Esophagus muscularis mucosa (tissue), 4 donors: Measurements from ENCODE around the gene FANK1. TPM values are rescaled to one million over a fixed set of nuclear protein-coding genes. Genes with fewer than 3 reads are reported as not detected.

ENCODE experiments used
- DNase-seq: peaks from one replicate; pipeline ENCODE4 v3.0.0-alpha.2; 2017; ENCODE audit errors: extremely low spot score
- H3K27ac ChIP-seq, 4 donors: fragments of 200-600 bp; sonication (generic); replicated peaks in 1 of 4; 1 replicate in 3 of 4; 2 replicates in 1 of 4; pipeline ENCODE4 v1.5.1; 2016 to 2019; ENCODE audit warnings: mild to moderate bottlenecking in 1 of 4
- H3K27me3 ChIP-seq, 4 donors: fragments of 200-600 bp; sonication (generic); one replicate each; pipeline versions ENCODE4 v1.5.1 to v1.6.0; 2016 to 2019
- H3K36me3 ChIP-seq, 4 donors: fragments of 200-600 bp; sonication (generic); one replicate each; pipeline ENCODE4 v1.5.1; 2016 to 2019
- H3K4me1 ChIP-seq, 4 donors: fragments of 200-600 bp; sonication (generic); one replicate each; pipeline ENCODE4 v1.5.1; 2016 to 2019
- H3K4me3 ChIP-seq, 4 donors: fragments of 200-600 bp; sonication (generic); 1 replicate in 2 of 4; 2 replicates in 2 of 4; pipeline ENCODE4 v1.5.1; 2016 to 2019; ENCODE audit warnings: mild to moderate bottlenecking in 4 of 4, moderate library complexity in 1 of 4
- H3K9me3 ChIP-seq, 4 donors: fragments of 200-600 bp; sonication (generic); 1 replicate in 3 of 4; 2 replicates in 1 of 4; pipeline ENCODE4 v1.5.1; 2016 to 2019
- EP300 ChIP-seq: sonication (generic); formaldehyde crosslinking; IDR thresholded peaks from one replicate; pipeline ENCODE4 v1.6.1; 2017; ENCODE audit warnings: antibody characterized with exemption
- POLR2A ChIP-seq: fragments of 450-650 bp; IDR thresholded peaks from one replicate; pipeline ENCODE4 v1.6.1; 2017; ENCODE audit warnings: antibody characterized with exemption, moderate library complexity, mild to moderate bottlenecking, low read depth
- POLR2AphosphoS5 ChIP-seq, 2 donors: sonication (generic); formaldehyde crosslinking; IDR thresholded peaks; one replicate each; pipeline ENCODE4 v1.6.1; 2017; ENCODE audit warnings: antibody characterized with exemption in 2 of 2
- WGBS: methylation state at CpG from one replicate; pipeline ENCODE4 v1.1.5; 2018; 5-methylcytosine and 5-hydroxymethylcytosine counted together
- intact Hi-C: fragments of 100-400 bp; cut with DNase I; formaldehyde crosslinking; loops from one replicate; pipeline ENCODE4 v1.15.1; 2023
- total RNA-seq, 4 donors: library from RNA; depleted of rRNA; stranded (reverse); fragments of >200 nt; gene quantifications; one replicate each; pipeline versions ENCODE4 v1.1.0 to v1.2.1, GENCODE V29; 2016
- TF ChIP-seq, protein P1 (sequence below), 3 experiments: fragments of 200-600 bp in 2 of 3; fragments of 450-650 bp in 1 of 3; sonication (generic) in 2 of 3; IDR thresholded peaks; one replicate each; pipeline ENCODE4 v1.5.1; 2017 to 2019; ENCODE audit warnings: antibody characterized with exemption in 3 of 3, mild to moderate bottlenecking in 2 of 3, moderate library complexity in 1 of 3

Gene FANK1
- total RNA-seq, 4 donors from 2014 or later: 0.50 to 2.6 (median 1.4) TPM

GRCh38 chr10:125985557-125986240, 89.3 kb downstream of the FANK1 start:
- Histone ChIP-seq H3K36me3 (no peaks in the 10 kb centered on the region), H3K9me3 (no peaks in the 10 kb centered on the region), H3K27ac (no peak overlapping the region), H3K4me3 (no peak overlapping the region), H3K27me3 (no peaks in the 10 kb centered on the region), H3K4me1 (no peaks in the 10 kb centered on the region)
- WGBS: 77% methylated on average over 5 of the region's 5 CpGs
- TF ChIP-seq POLR2AphosphoS5 (IDR thresholded peaks at IDR 0.05) (no peak), EP300 (no peak), POLR2A (no peak)
- TF ChIP-seq, protein P1, sequence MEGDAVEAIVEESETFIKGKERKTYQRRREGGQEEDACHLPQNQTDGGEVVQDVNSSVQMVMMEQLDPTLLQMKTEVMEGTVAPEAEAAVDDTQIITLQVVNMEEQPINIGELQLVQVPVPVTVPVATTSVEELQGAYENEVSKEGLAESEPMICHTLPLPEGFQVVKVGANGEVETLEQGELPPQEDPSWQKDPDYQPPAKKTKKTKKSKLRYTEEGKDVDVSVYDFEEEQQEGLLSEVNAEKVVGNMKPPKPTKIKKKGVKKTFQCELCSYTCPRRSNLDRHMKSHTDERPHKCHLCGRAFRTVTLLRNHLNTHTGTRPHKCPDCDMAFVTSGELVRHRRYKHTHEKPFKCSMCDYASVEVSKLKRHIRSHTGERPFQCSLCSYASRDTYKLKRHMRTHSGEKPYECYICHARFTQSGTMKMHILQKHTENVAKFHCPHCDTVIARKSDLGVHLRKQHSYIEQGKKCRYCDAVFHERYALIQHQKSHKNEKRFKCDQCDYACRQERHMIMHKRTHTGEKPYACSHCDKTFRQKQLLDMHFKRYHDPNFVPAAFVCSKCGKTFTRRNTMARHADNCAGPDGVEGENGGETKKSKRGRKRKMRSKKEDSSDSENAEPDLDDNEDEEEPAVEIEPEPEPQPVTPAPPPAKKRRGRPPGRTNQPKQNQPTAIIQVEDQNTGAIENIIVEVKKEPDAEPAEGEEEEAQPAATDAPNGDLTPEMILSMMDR (IDR thresholded peaks at IDR 0.05): no peak
- DNase-seq: no peak
- intact Hi-C loops: loop anchor here (10.0 kb wide), 2 partner anchors 399 to 519 kb away; partner anchors contain the start of gene ADAM12

- no peaks in the 10 kb centered on the region for H3K27me3 ChIP-seq
- intact Hi-C loops: loop anchor here (10.0 kb wide), 2 partner anchors 395 to 515 kb away; partner anchors contain the start of gene ADAM12
- WGBS: 95% methylated on average over 5 of the region's 5 CpGs
- no peak overlapping the region for H3K27ac ChIP-seq
- no peaks in the 10 kb centered on the region for H3K9me3 ChIP-seq
- no peaks in the 10 kb centered on the region for H3K4me1 ChIP-seq
- no peak for TF ChIP-seq POLR2AphosphoS5 (IDR thresholded peaks at IDR 0.05)
- TF ChIP-seq POLR2A: no peak
- no peak for TF ChIP-seq EP300
- TF ChIP-seq, protein P1 (IDR thresholded peaks at IDR 0.05): no peak
- no peaks in the 10 kb centered on the region for H3K36me3 ChIP-seq
- no peak for DNase-seq
- H3K4me3 ChIP-seq: no peak overlapping the region
These were observed 93.4 kb downstream of the FANK1 start for GRCh38 chr10:125989791-125990190.

- H3K9me3 ChIP-seq: no peaks in the 10 kb centered on the region
- H3K4me3 ChIP-seq: no peak overlapping the region
- intact Hi-C loops: no loop called here
- WGBS: 100% methylated on average over 2 of the region's 2 CpGs
- no peaks in the 10 kb centered on the region for H3K27me3 ChIP-seq
- H3K27ac ChIP-seq: no peak overlapping the region
- DNase-seq: no peak
- no peaks in the 10 kb centered on the region for H3K36me3 ChIP-seq
- TF ChIP-seq, protein P1 (IDR thresholded peaks at IDR 0.05): no peak
- TF ChIP-seq POLR2A: no peak
- TF ChIP-seq POLR2AphosphoS5 (IDR thresholded peaks at IDR 0.05): no peak
- no peak for TF ChIP-seq EP300
- H3K4me1 ChIP-seq: no peaks in the 10 kb centered on the region
These were observed 94.6 kb downstream of the FANK1 start for GRCh38 chr10:125990974-125991373.

GRCh38 chr10:125991392-125991791, 95.0 kb downstream of the FANK1 start:
- H3K9me3 ChIP-seq: no peaks in the 10 kb centered on the region
- DNase-seq: no peak
- intact Hi-C loops: no loop called here
- no peaks in the 10 kb centered on the region for H3K27me3 ChIP-seq
- TF ChIP-seq, protein P1 (IDR thresholded peaks at IDR 0.05): no peak
- no peak for TF ChIP-seq POLR2AphosphoS5 (IDR thresholded peaks at IDR 0.05)
- TF ChIP-seq POLR2A: no peak
- no peak for TF ChIP-seq EP300
- 92% methylated on average over 1 of the region's 1 CpG for WGBS
- H3K36me3 ChIP-seq: no peaks in the 10 kb centered on the region
- H3K4me3 ChIP-seq: no peak overlapping the region
- no peak overlapping the region for H3K27ac ChIP-seq
- H3K4me1 ChIP-seq: no peaks in the 10 kb centered on the region

- H3K27me3 ChIP-seq: no peaks in the 10 kb centered on the region
- H3K36me3 ChIP-seq: no peaks in the 10 kb centered on the region
- intact Hi-C loops: no loop called here
- H3K4me1 ChIP-seq: no peaks in the 10 kb centered on the region
- TF ChIP-seq EP300 (no peak), POLR2A (no peak), POLR2AphosphoS5 (IDR thresholded peaks at IDR 0.05) (no peak)
- TF ChIP-seq, protein P1 (IDR thresholded peaks at IDR 0.05): no peak
- H3K27ac ChIP-seq: no peak overlapping the region
- H3K9me3 ChIP-seq: no peaks in the 10 kb centered on the region
- no peak overlapping the region for H3K4me3 ChIP-seq
- DNase-seq: no peak
- WGBS: 78% methylated on average over 7 of the region's 7 CpGs
These were observed 95.9 kb downstream of the FANK1 start for GRCh38 chr10:125992254-125992653.
